HL-60 (cell line): Measurements from ENCODE around the gene NUMB.

Source experiments
- DNase-seq, 2 experiments: peaks; one replicate each; pipeline ENCODE4 v3.0.0-alpha.2; 2010 to 2020; ENCODE audit warnings: low read depth in 1 of 2, low spot score in 1 of 2
- H3K27ac ChIP-seq: fragments of 250-450 bp; sonication (Bioruptor Pico); replicated peaks from 2 replicates; pipeline ENCODE4 v1.5.1; 2020; ENCODE audit warnings: mild to moderate bottlenecking, moderate library complexity
- H3K27me3 ChIP-seq: fragments of 250-450 bp; sonication (Bioruptor Pico); 2 replicates; pipeline ENCODE4 v1.5.1; 2021; ENCODE audit warnings: mild to moderate bottlenecking, moderate library complexity; ENCODE audit not compliant: insufficient read depth, poor library complexity, severe bottlenecking
- H3K4me3 ChIP-seq: replicated peaks from 2 replicates; pipeline ENCODE4 v1.5.1; 2011; ENCODE audit warnings: mild to moderate bottlenecking, control low read depth, low read length; ENCODE audit not compliant: insufficient read depth
- GABPA ChIP-seq: IDR thresholded peaks from 2 replicates; pipeline ENCODE4 v1.6.1; 2012; ENCODE audit warnings: low read depth
- POLR2AphosphoS5 ChIP-seq: IDR thresholded peaks from 2 replicates; pipeline ENCODE4 v1.6.1; 2012; ENCODE audit warnings: low read depth
- REST ChIP-seq: IDR thresholded peaks from 2 replicates; pipeline ENCODE4 v1.6.1; 2012; ENCODE audit warnings: low read depth; ENCODE audit not compliant: insufficient replicate concordance
- SPI1 ChIP-seq: IDR thresholded peaks from 2 replicates; pipeline ENCODE4 v1.6.1; 2012; ENCODE audit warnings: low read depth, mild to moderate bottlenecking, borderline replicate concordance
- TF ChIP-seq, protein P1 (sequence below): IDR thresholded peaks from one replicate; pipeline ENCODE4 v1.5.1; 2011; ENCODE audit warnings: low read length, control low read depth, inconsistent platforms; ENCODE audit not compliant: insufficient read depth

The NUMB gene

DNA sequence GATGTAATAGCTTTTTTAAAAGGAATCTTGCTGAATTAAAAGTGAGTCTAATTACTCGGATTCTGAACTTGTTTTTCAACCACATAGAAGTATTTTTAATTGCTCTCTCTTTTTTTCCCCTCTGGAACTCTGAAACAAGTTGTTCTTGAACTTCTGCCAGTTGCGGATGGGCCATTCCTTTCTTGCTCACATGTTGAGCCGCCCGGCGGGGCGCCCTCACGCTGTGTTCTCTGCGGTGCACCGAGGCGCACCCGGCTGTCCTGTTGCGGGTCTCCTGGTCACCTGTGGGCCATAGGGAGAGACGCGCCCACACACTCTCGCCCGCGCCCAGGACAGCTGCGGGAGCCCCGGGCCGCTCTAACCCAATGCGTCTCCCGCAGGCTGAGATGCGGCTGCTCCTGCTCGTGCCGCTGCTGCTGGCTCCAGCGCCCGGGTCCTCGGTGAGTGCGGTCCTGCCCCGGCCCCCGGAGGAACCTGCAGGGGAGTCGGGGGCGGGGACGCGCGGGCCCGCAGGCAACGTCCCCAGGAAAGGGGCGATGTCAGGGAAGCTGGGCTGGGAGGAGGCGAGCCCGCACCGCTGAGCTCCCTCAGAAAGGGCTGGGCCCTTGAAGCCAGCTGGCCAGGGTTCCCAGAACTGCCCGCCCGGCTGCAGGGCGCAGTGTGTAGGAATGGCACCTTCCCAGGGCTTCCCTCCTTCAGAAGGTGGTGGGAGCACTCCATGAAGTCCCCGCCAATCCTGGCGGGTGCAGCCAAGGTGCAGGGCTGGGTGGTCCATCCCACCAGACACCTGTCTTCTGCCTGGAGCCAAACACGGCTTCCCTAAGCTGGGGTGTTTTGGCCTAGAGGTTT, 218.7 kb downstream of the NUMB start:
- Histone ChIP-seq H3K4me3 (no peak overlapping the region), H3K27me3 (peaks cover 14% of the 10 kb centered on the region), H3K27ac (no peak overlapping the region)
- DNase-seq: no peak
- no peak for TF ChIP-seq GABPA
- TF ChIP-seq POLR2AphosphoS5: no peak
- no peak for TF ChIP-seq REST
- TF ChIP-seq, protein P1, sequence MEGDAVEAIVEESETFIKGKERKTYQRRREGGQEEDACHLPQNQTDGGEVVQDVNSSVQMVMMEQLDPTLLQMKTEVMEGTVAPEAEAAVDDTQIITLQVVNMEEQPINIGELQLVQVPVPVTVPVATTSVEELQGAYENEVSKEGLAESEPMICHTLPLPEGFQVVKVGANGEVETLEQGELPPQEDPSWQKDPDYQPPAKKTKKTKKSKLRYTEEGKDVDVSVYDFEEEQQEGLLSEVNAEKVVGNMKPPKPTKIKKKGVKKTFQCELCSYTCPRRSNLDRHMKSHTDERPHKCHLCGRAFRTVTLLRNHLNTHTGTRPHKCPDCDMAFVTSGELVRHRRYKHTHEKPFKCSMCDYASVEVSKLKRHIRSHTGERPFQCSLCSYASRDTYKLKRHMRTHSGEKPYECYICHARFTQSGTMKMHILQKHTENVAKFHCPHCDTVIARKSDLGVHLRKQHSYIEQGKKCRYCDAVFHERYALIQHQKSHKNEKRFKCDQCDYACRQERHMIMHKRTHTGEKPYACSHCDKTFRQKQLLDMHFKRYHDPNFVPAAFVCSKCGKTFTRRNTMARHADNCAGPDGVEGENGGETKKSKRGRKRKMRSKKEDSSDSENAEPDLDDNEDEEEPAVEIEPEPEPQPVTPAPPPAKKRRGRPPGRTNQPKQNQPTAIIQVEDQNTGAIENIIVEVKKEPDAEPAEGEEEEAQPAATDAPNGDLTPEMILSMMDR: no peak
- no peak for TF ChIP-seq SPI1

DNA sequence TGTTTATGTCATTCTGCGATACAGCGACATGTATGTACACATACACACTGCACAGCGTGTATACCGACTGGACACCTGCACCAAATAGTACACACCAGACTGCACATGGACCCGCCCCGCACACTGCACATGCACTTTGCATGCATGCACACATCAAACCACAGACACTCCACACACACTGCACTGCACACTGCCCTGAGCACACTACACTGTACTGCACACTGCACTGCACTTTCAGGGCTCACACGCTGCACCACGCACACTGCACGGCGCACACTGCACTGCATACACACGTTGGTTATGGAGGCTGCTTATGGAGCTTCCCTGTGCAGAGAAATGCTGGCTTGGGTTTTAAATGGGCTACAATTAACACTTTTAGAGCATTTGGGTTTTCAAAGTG, 219.4 kb downstream of the NUMB start:
- peaks cover 14% of the 10 kb centered on the region for H3K27me3 ChIP-seq
- no peak overlapping the region for H3K4me3 ChIP-seq
- TF ChIP-seq REST (no peak), POLR2AphosphoS5 (no peak)
- DNase-seq: no peak
- H3K27ac ChIP-seq: no peak overlapping the region

- H3K4me3 ChIP-seq: no peak overlapping the region
- DNase-seq: no peak
- TF ChIP-seq REST: no peak
- TF ChIP-seq, protein P1: no peak
- no peak for TF ChIP-seq POLR2AphosphoS5
- TF ChIP-seq SPI1: no peak
- no peak for TF ChIP-seq GABPA
- H3K27ac ChIP-seq: no peak overlapping the region
- H3K27me3 ChIP-seq: peaks cover 14% of the 10 kb centered on the region
Measured at GRCh38 chr14:73238424-73238852, 219.9 kb downstream of the NUMB start.
